Stimulated activated CD4-positive, alpha-beta T cell treated with anti-CD3 and anti-CD28 coated beads, Interleukin-2, amount 100 ng/mL, for 24 hours (primary cell): ENCODE data around the gene CBLC.

Experiments
- DNase-seq, 2 donors: peaks; one replicate each; pipeline ENCODE4 v3.0.0-alpha.2; 2020

Gene CBLC, protein sequence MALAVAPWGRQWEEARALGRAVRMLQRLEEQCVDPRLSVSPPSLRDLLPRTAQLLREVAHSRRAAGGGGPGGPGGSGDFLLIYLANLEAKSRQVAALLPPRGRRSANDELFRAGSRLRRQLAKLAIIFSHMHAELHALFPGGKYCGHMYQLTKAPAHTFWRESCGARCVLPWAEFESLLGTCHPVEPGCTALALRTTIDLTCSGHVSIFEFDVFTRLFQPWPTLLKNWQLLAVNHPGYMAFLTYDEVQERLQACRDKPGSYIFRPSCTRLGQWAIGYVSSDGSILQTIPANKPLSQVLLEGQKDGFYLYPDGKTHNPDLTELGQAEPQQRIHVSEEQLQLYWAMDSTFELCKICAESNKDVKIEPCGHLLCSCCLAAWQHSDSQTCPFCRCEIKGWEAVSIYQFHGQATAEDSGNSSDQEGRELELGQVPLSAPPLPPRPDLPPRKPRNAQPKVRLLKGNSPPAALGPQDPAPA

DNA sequence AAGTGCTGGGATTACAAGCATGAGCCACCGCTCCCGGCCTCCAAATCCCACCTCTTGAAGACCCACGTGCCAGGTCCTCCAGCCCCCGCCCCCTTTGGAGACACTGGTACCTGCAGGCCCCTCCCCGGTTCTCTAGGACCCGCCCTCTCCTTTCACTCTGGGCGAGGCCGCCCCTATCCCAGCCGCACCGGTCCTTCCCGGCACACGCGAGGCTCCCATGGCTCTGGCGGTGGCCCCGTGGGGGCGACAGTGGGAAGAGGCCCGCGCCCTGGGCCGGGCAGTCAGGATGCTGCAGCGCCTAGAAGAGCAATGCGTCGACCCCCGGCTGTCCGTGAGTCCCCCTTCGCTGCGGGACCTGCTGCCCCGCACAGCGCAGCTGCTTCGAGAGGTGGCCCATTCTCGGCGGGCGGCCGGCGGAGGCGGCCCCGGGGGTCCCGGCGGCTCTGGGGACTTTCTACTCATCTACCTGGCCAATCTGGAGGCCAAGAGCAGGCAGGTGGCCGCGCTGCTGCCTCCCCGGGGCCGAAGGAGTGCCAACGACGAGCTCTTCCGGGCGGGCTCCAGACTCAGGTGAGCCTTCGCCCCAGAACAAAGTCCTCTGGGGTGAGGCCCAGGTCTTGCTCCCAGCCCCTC is at the start of gene CBLC:
TSS of gene CBLC (plus strand) at position 176 of the 633 bp plus-strand sequence. CDS start at position 218, 42 bp downstream.
- no peak for DNase-seq

DNA sequence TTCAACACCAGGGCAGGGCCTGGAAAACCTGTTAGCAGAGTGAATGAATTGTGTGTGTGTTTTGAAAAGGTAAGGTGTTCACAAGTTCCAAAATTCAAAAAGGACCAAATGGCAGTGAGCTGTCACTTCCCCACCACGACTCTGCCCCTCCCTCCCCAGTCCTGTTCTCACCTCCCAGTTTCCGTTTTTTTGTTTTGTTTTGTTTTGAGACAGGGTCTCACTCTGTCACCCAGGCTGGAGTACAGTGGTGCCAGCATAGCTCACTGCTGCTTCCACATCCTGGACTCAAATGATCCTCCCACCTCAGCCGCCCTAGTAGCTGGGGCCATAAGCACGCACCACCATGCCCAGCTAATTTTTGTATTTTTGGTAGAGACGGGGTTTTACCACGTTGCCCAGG is 49.5 kb upstream of the CBLC start:
- no peak for DNase-seq

DNA sequence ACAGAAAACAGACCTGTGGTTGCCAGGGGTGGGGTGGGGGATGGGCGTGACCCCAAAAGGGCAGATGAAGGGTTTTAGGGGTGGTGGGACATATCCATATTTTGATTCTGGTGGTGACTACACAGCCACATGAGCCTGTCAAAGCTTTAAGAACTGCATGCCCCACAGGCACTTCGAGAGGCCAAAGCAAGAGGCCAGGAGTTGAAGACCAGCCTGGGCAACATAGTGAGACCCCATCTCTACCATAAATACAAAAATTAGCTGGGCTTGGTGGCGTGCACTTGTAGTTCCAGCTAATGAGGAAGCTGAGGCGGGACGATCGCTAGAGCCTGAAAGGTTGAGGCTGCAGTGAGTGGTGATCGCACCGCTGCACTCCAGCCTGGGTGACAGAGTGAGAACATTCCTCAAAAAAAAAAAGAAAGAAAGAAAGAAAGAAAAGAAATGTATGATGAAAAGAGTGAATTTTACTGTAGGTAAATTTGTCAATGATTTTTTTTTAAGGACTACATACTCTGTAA is 48.1 kb upstream of the CBLC start:
- no peak for DNase-seq

DNA sequence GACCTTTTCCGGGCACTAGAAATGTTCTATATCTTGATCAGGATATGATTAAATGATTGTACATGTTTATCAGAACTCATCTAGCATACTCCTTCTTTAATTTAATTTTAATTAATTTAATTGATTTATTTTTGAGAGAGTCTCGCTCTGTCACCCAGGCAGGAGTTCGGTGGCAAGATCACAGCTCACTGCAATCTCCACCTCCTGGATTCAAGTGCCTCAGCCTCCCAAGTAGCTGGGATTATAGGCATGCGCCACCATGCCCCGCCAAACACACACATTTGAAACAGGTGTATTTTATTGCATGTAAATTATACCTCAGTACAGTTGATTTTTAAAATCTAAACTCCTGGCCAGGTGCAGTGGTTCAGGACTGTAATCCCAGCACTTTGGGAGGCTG is 46.6 kb upstream of the CBLC start:
- no peak for DNase-seq

DNA sequence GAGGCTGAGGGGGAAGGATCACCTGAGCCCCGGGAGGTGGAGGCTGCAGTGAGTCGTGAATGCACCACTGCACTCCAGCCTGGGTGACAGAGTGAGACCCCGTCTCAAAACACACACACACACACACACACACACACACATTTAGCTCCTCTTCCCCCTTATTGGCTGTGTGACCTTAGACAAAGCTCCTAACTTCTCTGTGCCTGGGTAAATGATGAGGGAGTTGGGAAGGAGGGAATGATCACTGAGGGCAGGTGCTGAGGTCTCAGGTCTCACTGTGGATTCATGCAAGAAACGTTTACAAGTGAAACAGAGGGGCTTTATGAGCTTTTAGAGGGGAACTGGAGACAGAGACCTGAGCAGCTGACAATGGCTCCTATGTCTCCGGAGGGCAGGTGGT is 46.1 kb upstream of the CBLC start:
- DNase-seq: no peak

DNA sequence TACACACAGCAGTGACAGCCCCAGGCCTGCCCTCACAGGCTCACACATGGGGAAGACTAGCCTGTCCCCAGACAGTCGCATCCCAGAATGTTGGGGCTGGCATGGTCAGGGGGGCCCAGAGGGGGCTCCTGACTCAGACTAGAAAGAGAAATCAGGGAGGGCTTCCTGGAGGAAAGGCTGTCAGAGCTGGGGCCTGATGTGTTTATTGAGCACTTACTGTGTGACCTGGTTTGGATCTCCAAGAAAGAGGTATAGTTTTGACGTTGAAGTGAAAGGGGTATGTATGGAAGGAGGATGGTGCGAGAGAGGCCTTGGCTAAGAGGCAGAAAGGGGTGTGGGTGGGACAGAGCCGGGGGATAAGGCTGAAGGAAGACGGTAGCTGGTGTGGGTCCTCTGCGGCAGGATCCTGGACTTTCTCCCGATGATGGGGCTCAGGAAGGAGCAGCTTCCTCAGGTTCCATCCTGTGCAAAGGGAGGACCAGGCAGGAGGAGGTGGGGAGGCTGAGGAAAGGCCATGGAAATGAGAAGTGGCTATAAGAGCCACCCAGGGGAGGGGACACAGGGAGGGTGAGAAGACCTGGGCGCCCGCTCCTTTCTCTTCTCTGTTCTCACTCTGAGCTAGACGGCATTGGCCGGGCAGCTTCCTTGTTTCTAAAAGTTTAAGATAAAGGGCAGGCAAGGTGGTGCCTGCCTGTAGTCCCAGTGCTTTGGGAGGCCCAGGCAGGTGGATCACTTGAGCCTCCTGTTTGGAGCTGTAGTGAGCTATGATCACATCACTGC is 45.3 kb upstream of the CBLC start:
- no peak for DNase-seq

DNA sequence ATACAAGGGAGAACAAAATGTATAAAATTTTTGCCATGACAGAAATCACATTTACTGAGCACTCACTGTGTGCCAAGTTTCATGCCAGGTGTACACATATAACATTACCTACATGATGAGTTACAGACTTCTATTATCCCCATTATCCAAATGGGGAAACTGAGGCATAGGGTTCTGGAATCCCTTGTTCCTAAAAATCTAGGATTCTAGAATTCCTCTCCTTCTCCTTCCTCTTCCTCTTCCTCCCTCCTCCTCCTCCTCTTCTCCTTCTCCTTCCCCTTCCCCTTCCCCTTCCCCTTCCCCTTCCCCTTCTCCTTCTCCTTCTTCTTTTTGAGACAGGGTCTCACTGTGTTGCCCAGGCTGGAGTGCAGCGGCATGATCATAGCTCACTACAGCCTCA is 43.3 kb upstream of the CBLC start:
- DNase-seq: no peak

DNA sequence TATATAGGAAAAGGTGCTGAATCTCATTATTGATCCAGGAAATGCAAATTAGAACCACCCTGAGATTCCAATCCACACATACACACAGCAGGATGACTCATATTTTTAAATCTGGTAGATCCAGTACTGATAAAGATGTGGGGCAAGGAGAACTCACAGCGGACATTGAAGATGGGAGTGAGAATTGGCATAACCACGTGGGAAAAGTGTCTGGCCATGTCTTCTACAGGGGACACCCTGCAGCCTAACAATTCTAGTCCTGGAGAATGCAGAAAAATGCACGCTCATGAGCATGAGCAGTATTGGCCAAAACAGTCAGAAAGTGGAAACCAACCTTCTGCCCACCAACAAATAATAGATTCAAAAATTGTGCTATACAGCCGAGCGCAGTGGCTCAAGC is 42.7 kb upstream of the CBLC start:
- DNase-seq: no peak

DNA sequence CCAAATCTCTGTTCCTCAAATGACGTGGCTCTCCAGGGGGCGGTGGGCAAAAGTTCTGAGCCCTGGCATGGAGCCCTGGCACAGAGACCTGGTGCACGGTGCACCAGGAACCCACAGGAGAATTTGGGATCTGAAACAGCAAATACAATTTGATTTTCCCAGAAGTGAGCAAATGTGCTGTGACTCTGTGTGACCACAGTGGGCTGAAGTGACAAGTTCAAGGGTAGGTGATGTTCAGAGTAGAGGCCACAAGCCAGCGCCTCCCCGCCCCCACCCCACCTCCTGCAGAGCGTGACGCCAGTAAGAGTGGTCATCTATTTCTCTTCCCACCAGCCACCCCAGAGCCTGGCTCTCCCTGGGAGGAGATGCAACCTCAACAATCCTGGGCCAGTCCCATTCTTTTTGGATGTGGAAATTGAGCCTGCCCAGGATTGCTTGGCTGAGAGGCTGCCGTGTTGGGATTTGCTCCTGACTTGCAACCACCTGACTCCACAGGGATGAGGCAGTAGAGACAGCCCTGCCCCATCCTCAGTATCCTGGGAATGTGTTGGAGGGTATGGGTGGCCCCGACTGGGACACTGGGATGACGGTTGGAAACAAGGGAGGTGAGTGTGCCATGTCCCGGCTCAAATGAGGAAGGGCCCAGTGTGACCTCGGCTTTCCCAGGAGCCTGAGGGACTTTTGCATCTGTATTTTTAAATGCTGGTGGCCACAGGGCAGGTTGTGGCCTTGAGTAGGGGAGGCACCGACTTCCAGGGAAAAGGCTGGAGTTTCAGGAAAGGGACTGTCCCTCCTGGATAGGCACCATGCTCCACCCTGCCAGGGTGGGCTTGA is 40.2 kb upstream of the CBLC start:
- DNase-seq: no peak

DNA sequence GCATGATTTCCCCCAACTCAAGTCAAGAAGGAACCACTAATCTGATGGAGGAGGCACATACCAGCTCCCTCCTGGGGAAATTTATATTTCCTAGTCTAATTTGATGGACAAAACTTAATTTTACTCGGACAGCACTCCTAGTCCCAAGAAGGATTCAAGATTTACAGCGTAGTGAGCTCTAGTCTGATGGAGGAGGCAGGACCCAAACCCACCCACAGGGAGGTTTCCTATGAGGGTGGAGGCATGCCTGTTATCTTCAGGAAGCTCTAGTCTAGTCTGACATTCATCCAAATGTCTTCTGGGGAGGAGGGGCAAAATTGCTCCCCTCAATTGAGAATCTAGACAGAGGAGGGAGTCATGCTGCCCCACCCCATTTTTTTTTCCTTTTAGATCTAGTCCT is 39.6 kb upstream of the CBLC start:
- no peak for DNase-seq

DNA sequence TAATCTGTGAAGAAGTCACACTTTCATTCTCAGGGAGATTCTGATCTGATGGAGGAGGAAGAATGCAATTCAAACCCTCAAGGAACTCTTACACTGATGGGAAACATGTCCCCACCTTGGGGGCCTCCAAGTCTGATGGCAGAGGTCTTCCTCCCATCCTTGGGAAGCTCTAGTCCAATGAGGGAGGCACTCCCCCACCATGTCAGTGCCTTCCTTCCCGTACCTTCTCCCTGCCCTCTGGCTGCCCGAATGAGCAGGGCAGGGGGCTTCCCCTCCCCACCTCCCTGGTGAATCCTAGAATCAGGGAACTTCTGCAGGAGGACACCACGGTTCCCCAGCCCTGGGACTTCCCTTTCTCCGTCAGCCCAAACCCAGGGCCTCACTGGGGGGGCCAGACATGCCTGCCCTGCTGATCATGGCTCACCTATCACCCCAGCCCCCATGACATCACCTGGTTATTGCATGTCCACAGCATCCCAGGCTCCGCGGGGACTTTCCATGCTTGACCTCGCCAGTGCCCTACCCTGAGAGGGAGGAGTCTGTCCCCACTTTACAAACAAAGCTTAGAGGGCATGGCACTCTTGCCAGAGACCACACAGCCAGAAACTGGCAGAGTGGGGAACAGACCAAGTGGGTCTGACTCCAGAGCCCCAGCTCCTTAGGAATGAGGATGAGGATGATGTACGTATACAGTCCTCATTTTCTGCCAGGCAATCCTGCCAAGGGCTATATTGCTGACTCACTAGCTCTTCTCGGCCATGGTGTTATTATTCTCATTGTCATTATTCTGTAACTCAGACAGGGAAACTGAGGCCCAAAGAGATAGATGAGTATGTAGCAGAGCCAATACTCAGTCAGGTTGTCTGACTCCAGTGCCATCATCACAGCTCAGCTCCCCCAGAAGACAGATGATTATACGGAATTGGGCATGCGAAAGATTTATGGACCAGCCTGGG is 38.8 kb upstream of the CBLC start:
- DNase-seq: no peak

DNA sequence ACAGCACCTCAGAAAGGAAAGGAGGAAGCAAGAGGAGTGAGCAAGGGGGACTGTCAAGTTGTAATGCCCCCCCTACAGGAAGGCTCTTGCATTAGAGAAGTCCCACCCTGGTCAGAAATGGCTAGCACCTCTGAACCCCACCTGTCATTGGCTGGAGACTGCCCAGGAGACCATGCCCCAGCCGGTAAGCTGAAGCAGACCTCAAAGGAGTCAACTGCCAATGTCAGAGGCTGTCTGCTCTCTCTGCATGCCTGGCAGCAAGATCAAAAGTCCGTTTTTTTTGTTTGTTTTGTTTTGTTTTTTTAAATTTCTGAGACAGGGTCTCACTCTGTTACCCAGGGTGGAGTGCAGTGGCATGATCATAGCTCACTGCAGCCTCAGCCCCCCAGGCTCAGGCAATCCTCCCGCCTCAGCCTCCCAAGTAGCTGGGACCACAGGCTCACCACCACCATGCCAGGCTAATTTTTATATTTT is 37.3 kb upstream of the CBLC start:
- DNase-seq: no peak

DNA sequence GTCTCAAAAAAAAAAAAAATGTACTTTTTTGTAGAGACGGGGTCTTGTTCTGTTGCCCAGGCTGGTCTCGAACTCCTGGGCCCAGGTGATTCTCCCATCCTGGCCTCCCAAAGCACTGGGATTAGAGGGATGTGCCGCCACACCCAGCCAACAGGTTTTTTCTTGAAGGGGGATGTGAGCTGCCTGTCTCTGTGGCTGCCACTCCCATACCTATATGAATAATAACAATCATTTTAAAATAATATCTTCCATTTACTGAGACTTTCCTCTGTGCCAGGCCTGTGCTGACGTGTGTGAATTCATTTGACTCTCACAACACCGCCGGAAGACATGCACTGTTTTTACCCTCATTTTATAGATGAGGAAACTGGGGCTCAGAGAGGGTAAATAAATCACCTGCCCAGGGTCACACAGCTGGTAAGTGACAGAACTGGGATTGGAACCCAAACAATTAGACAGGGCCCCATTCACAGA is 36.4 kb upstream of the CBLC start:
- DNase-seq: no peak

DNA sequence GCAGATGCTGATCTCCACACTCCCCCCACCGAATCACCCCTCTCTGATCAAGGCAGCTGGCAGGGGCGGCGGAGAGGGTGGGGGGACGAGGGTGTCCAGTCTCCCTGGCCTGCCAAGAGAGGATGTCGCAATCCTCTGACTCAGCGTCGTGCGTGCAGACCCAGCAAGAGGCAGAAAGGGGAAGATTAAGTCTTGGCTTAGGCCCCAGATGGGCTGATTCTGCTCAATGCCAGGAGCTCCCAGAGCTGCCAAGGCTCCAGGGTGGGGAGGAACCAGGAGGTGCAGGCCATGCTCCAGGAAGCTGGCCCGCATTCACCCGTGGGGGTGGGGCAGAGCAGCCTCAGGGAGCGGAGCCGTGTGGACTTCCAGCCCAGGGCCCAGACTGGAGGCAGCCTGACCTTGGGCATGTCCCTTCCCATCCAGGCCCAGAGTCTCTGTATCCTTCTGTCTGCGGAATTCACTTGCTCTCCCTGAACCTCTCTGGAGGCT is 35.8 kb upstream of the CBLC start:
- peak in 1 of 2 donors; percentile 43 for DNase-seq

DNA sequence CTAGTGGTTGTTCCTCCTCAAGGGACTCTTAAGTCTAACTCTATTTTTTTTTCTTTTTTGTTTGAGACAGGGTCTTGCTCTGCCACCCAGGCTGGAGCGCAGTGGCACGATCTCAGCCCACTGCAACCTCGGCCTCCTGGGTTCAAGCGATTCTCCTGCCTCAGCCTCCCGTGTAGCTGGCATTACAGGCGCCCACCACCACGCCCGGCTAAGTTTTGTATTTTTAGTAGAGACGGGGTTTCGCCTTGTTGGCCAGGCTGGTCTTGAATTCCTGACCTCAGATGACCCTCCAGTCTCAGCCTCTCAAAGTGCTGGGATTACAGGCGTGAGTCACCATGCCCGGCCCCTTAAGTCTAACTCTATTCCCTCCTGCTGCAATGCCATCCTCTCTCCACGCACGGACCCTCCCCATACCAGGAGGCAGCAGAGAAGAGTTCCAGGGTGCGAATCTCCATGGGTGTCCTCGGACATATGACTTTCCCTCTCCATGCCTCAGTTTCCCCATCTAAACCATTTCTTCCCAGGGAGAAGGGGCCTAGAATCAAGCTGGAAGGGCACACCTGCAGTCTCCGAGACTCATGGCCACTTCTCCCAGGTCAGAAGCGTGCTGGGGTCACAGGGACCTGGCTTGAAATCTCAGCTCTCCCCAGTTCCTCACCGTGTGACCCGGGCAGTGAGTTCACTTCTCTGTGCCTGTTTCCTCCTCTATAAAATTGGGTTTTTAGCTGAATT is 35.2 kb upstream of the CBLC start:
- no peak for DNase-seq

DNA sequence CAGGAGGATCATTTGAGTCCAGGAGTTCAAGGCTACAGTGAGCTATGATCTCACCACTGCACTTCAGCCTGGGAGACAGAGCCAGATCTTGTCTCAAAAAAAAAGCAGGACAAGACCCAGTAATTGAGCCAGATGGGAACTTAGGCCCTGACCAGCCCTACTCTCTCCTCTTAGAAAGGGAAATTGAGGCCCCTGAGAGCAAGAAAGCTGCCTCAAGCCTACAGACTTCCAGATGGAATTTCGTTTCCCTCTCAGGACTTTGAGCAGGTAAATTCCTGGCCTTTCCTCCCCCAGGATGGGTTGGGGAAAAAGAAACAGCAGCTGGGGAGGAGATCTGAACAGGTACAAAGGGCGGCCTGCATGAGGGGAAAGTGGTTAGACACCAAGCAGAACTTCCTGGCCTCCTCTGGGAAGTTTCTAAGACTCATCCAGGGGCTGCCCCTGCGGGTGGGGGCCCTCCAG is 32.8 kb upstream of the CBLC start:
- no peak for DNase-seq

DNA sequence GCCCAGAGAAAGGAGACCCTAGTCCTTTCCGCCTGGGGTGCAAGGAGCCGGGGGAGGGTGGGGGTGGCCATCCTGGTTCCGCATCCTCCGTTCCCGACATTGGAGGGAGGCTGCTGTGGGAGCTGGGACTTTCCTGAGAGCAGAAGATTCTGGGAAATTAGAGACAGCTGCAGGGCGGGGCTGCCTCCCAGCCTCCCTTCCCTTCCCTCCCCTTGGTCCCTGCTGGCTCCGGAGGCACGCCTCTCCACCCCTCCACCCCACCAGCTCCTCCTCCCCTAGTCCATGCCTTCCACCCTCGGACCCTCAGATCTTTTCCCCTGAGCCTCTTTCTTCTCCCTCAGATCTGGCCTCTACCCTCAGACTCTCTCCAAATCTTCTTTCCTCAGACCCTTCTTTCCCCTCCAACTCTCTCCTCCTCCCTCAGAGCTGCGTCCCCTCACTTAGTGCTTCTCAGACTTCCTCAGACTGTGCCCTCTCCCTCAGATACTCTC is 32.3 kb upstream of the CBLC start:
- DNase-seq: no peak

DNA sequence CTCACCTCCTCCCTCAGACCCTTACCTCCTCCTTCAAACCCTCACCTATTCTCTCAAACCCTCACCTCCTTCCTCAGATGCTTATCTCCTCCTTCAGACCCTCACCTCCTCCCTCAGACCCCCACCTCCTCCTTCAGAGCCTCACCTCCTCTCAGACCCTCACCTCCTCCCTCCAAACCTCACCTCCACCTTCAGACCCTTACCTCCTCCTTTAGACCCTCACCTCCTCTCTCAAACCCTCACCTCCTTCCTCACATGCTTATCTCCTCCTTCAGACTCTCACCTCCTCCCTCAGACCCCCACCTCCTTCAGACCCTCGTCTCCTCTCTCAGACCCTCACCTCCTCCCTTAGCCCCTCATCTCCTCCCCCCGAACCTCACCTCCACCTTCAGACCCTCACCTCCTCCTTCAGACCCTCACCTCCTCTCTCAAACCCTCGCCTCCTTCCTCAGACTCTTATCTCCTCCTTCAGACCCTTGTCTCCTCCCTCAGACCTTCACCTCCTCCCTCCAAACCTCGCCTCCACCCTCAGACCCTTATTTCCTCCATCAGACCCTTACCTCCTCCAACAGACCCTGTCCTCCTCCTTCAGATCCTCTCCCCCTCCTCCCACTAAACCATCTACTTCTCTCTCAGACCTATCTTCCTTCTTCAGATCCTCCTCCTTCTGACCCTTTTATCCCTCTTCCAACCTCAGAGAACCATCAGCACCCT is 31.6 kb upstream of the CBLC start:
- DNase-seq: no peak

DNA sequence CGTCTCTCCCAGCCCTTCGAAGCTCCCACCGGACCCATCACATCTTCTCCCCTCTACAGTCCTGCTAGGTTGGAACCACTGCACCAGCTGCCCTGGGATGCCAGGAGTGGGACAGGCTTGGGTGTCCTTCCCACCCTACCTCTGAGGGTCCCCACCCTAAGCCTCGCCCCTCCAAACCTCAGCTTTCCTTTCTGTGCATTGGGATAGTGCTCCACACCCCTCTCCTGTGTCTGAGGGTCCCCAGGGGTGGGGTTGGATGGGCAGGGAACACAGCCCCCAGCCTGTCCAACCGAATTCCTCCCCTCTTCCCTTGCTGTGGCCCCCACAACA is 31.1 kb upstream of the CBLC start:
- DNase-seq: no peak
